IPS-20b (cell line): ENCODE measurements around the gene ASTN2.

Experiments used
- H3K27ac ChIP-seq: one replicate; pipeline ENCODE4 v1.5.1; 2013; ENCODE audit warnings: low read length
- H3K27me3 ChIP-seq: 2 replicates; pipeline ENCODE4 v1.6.1; 2013; ENCODE audit warnings: mild to moderate bottlenecking, low read length, inconsistent platforms; ENCODE audit not compliant: insufficient read depth
- H3K36me3 ChIP-seq: 2 replicates; pipeline ENCODE4 v1.6.1; 2013; ENCODE audit warnings: low read depth, mild to moderate bottlenecking, inconsistent platforms, low read length, moderate library complexity; ENCODE audit not compliant: insufficient read depth
- H3K4me1 ChIP-seq: 2 replicates; pipeline ENCODE4 v1.6.1; 2013; ENCODE audit warnings: mild to moderate bottlenecking, control low read depth, inconsistent platforms, low read length, moderate library complexity; ENCODE audit not compliant: insufficient read depth
- H3K4me3 ChIP-seq: 2 replicates; pipeline ENCODE4 v1.5.1; 2013; ENCODE audit warnings: mild to moderate bottlenecking, low read length, inconsistent platforms
- H3K9ac ChIP-seq: 2 replicates; pipeline ENCODE4 v1.6.1; 2013; ENCODE audit warnings: low read depth, mild to moderate bottlenecking, inconsistent platforms, low read length, moderate library complexity
- H3K9me3 ChIP-seq: 2 replicates; pipeline ENCODE4 v1.6.1; 2013; ENCODE audit warnings: mild to moderate bottlenecking, low read depth, low read length, inconsistent platforms; ENCODE audit not compliant: insufficient read depth

ASTN2 gene

GRCh38 chr9:117266855-117267497 is 147.9 kb downstream of the ASTN2 start:
- Histone ChIP-seq H3K4me3 (no peak overlapping the region), H3K27me3 (peaks cover 55% of the 10 kb centered on the region), H3K9ac (no peak overlapping the region), H3K36me3 (no peaks in the 10 kb centered on the region), H3K9me3 (no peaks in the 10 kb centered on the region), H3K4me1 (peaks cover 14% of the 10 kb centered on the region; the same call in 1 of the 2 replicates), H3K27ac (no peak overlapping the region)

- no peak overlapping the region for H3K9ac ChIP-seq
- H3K27me3 ChIP-seq = peaks cover 46% of the 10 kb centered on the region
- H3K27ac ChIP-seq = no peak overlapping the region
- no peak overlapping the region for H3K4me3 ChIP-seq
- no peaks in the 10 kb centered on the region for H3K9me3 ChIP-seq
- H3K4me1 ChIP-seq = peaks cover 14% of the 10 kb centered on the region; the same call in 1 of the 2 replicates
- no peaks in the 10 kb centered on the region for H3K36me3 ChIP-seq
Observed at GRCh38 chr9:117265253-117265652, 149.6 kb downstream of the ASTN2 start.

GRCh38 chr9:117258184-117258866 is 156.5 kb downstream of the ASTN2 start:
- Histone ChIP-seq H3K4me1 (peaks cover 11% of the 10 kb centered on the region; the same call in 1 of the 2 replicates), H3K4me3 (no peak overlapping the region), H3K9me3 (no peaks in the 10 kb centered on the region), H3K9ac (no peak overlapping the region), H3K27ac (no peak overlapping the region), H3K27me3 (no peaks in the 10 kb centered on the region), H3K36me3 (no peaks in the 10 kb centered on the region)

GRCh38 chr9:117253261-117253660 is 161.6 kb downstream of the ASTN2 start:
- H3K4me1 ChIP-seq = peaks cover 5% of the 10 kb centered on the region; the same call in 1 of the 2 replicates
- H3K4me3 ChIP-seq = no peak overlapping the region
- H3K9ac ChIP-seq = no peak overlapping the region
- no peaks in the 10 kb centered on the region for H3K27me3 ChIP-seq
- H3K27ac ChIP-seq = no peak overlapping the region
- H3K36me3 ChIP-seq = no peaks in the 10 kb centered on the region
- H3K9me3 ChIP-seq = no peaks in the 10 kb centered on the region

- Histone ChIP-seq H3K4me3 (no peak overlapping the region), H3K27me3 (no peaks in the 10 kb centered on the region), H3K9ac (no peak overlapping the region), H3K36me3 (no peaks in the 10 kb centered on the region), H3K9me3 (no peaks in the 10 kb centered on the region), H3K4me1 (no peaks in the 10 kb centered on the region), H3K27ac (no peak overlapping the region)
Observed at GRCh38 chr9:117250610-117251215, 164.1 kb downstream of the ASTN2 start.

- no peaks in the 10 kb centered on the region for H3K4me1 ChIP-seq
- no peak overlapping the region for H3K9ac ChIP-seq
- H3K27me3 ChIP-seq = no peaks in the 10 kb centered on the region
- no peak overlapping the region for H3K4me3 ChIP-seq
- H3K9me3 ChIP-seq = no peaks in the 10 kb centered on the region
- no peak overlapping the region for H3K27ac ChIP-seq
- no peaks in the 10 kb centered on the region for H3K36me3 ChIP-seq
Observed at GRCh38 chr9:117249799-117250198, 165.1 kb downstream of the ASTN2 start.

GRCh38 chr9:117247266-117247665 is 167.6 kb downstream of the ASTN2 start:
- H3K4me1 ChIP-seq = no peaks in the 10 kb centered on the region
- no peak overlapping the region for H3K4me3 ChIP-seq
- no peak overlapping the region for H3K27ac ChIP-seq
- H3K36me3 ChIP-seq = no peaks in the 10 kb centered on the region
- H3K9ac ChIP-seq = no peak overlapping the region
- H3K9me3 ChIP-seq = no peaks in the 10 kb centered on the region
- H3K27me3 ChIP-seq = no peaks in the 10 kb centered on the region

GRCh38 chr9:117245175-117245829 is 169.6 kb downstream of the ASTN2 start:
- H3K27ac ChIP-seq = no peak overlapping the region
- no peak overlapping the region for H3K4me3 ChIP-seq
- peaks cover 10% of the 10 kb centered on the region; the same call in 1 of the 2 replicates for H3K9me3 ChIP-seq
- H3K4me1 ChIP-seq = no peaks in the 10 kb centered on the region
- no peak overlapping the region for H3K9ac ChIP-seq
- H3K27me3 ChIP-seq = no peaks in the 10 kb centered on the region
- no peaks in the 10 kb centered on the region for H3K36me3 ChIP-seq

GRCh38 chr9:117242082-117242481 is 172.8 kb downstream of the ASTN2 start:
- H3K4me3 ChIP-seq = no peak overlapping the region
- no peaks in the 10 kb centered on the region for H3K27me3 ChIP-seq
- H3K9ac ChIP-seq = no peak overlapping the region
- H3K36me3 ChIP-seq = no peaks in the 10 kb centered on the region
- peaks cover 4% of the 10 kb centered on the region; the same call in 1 of the 2 replicates for H3K4me1 ChIP-seq
- no peak overlapping the region for H3K27ac ChIP-seq
- H3K9me3 ChIP-seq = peaks cover 13% of the 10 kb centered on the region; the same call in 1 of the 2 replicates

GRCh38 chr9:117239428-117239827 is 175.4 kb downstream of the ASTN2 start:
- no peak overlapping the region for H3K9ac ChIP-seq
- H3K27ac ChIP-seq = no peak overlapping the region
- peaks cover 4% of the 10 kb centered on the region; the same call in 1 of the 2 replicates for H3K4me1 ChIP-seq
- no peaks in the 10 kb centered on the region for H3K27me3 ChIP-seq
- peaks cover 13% of the 10 kb centered on the region; the same call in 1 of the 2 replicates for H3K9me3 ChIP-seq
- no peaks in the 10 kb centered on the region for H3K36me3 ChIP-seq
- H3K4me3 ChIP-seq = no peak overlapping the region

GRCh38 chr9:117234103-117234502 is 180.8 kb downstream of the ASTN2 start:
- Histone ChIP-seq H3K4me1 (peaks cover 2% of the 10 kb centered on the region; the same call in 1 of the 2 replicates), H3K9ac (no peak overlapping the region), H3K9me3 (no peaks in the 10 kb centered on the region), H3K27me3 (no peaks in the 10 kb centered on the region), H3K36me3 (no peaks in the 10 kb centered on the region), H3K27ac (no peak overlapping the region), H3K4me3 (no peak overlapping the region)
